ENCODE data around the gene ARV1. TPM values are rescaled to one million over a fixed set of nuclear protein-coding genes. Genes with fewer than 3 reads are reported as not detected.
"Not testable (repeated sequence)": the region's sequence is repeated elsewhere in the genome, so short reads cannot be mapped to it uniquely, and the experiment has no call there.

Gene ARV1
- total RNA-seq, 2 experiments from 2014 or later, result 1.5 to 1.8 TPM

DNA sequence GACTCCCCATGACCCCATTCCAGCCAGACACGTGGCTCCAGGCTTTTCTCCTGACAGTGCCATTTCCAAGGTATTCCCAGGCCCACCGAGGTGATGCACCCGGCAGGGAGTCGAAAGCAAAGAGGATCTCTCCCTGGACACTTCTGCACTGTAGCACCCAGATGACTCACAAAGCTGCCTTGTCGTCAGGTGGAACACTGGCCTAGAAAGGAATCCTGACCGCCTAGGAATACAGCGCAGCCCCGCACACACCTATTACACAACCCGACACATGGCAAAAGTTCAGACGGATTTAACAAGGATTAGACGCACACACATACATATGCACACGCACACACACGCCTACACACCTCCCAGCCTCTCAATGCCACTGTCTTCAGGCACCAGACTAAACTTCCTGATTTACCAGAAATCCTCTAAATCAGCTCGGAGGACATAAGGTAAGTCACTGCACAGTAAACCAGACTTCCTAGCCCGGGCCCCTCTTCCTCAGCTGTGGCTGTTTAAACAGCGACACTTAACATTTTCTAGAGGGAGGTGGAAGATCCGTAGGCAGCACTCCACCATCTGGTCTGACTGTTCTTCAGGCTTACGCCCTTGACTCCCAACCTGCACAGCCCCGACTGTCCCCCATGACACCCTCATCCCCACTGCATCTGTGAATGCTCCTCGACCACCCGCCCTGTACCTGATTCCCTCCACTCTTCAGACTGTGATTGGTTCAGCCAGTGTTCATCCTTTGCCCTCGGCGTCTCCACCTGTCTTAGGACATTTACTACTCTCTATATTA, 48.4 kb downstream of the ARV1 start:
- Histone ChIP-seq H3K27me3 (ENCODE audit: control insufficient read depth in 1 of 2, insufficient read depth in 2 of 2, low read length in 2 of 2) (no peaks in the 10 kb centered on the region), H3K27ac (ENCODE audit: low read depth in 1 of 2, low read length in 2 of 2) (no peak overlapping the region), H3K4me1 (ENCODE audit: insufficient read depth, low read length) (no peaks in the 10 kb centered on the region), H3K36me3 (ENCODE audit: insufficient read depth, low read length) (no peaks in the 10 kb centered on the region), H3K4me3 (ENCODE audit: low read length) (no peak overlapping the region), H3K9me3 (ENCODE audit: control insufficient read depth in 1 of 2, insufficient read depth in 1 of 2, low read length in 2 of 2) (no peaks in the 10 kb centered on the region)
- Mint-ChIP-seq H3K4me3 (no peak overlapping the region), H3K4me1 (ENCODE audit: low read depth) (peaks cover 6% of the 10 kb centered on the region), H3K27ac (no peak overlapping the region), H3K27me3 (no peaks in the 10 kb centered on the region), H3K9me3 (no peaks in the 10 kb centered on the region), H3K36me3 (ENCODE audit: low read depth) (no peaks in the 10 kb centered on the region)
- no peak for DNase-seq
- TF ChIP-seq, protein P1, sequence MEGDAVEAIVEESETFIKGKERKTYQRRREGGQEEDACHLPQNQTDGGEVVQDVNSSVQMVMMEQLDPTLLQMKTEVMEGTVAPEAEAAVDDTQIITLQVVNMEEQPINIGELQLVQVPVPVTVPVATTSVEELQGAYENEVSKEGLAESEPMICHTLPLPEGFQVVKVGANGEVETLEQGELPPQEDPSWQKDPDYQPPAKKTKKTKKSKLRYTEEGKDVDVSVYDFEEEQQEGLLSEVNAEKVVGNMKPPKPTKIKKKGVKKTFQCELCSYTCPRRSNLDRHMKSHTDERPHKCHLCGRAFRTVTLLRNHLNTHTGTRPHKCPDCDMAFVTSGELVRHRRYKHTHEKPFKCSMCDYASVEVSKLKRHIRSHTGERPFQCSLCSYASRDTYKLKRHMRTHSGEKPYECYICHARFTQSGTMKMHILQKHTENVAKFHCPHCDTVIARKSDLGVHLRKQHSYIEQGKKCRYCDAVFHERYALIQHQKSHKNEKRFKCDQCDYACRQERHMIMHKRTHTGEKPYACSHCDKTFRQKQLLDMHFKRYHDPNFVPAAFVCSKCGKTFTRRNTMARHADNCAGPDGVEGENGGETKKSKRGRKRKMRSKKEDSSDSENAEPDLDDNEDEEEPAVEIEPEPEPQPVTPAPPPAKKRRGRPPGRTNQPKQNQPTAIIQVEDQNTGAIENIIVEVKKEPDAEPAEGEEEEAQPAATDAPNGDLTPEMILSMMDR (IDR thresholded peaks at IDR 0.05), result no peak
- no peak for ATAC-seq (ENCODE audit: poor library complexity)
- ChIA-PET CTCF (no interaction called here), POLR2A (no interaction called here)
- intact Hi-C loops (cut with DNase I, micrococcal nuclease), result no loop called here

DNA sequence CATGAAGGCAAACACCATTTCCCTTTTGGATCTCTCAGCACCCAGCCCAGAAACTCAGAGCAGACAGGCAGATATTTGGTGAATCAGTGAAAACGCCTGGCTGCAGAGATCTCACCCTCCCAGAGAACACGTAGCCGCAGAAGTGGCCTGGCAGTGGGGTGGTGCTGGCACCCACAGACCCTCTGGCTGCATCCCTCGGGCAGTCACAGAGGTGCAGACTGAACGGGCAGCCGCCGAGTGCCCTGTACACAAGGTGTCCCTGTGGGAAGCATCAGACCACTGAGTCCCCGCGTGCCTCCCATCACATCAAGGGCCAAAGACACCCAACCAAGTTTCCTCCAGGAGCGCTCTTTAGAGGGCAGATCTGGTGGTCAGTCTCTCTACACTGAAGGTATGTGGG, 49.1 kb downstream of the ARV1 start:
- DNase-seq (no peak), ATAC-seq (ENCODE audit: poor library complexity) (no peak)
- POLR2A ChIA-PET, result no interaction called here
- H3K4me1 ChIP-seq (ENCODE audit: insufficient read depth, low read length), result no peaks in the 10 kb centered on the region
- TF ChIP-seq, protein P1 (IDR thresholded peaks at IDR 0.05), result no peak
- intact Hi-C loops (cut with DNase I, micrococcal nuclease), result no loop called here
- Mint-ChIP-seq H3K4me1 (ENCODE audit: low read depth) (peaks cover 9% of the 10 kb centered on the region), H3K27me3 (no peaks in the 10 kb centered on the region), H3K4me3 (no peak overlapping the region), H3K9me3 (no peaks in the 10 kb centered on the region), H3K27ac (no peak overlapping the region), H3K36me3 (ENCODE audit: low read depth) (no peaks in the 10 kb centered on the region)
- H3K27ac ChIP-seq (ENCODE audit: low read depth in 1 of 2, low read length in 2 of 2), result no peak overlapping the region
- CTCF ChIA-PET, result no interaction called here
- no peak overlapping the region for H3K4me3 ChIP-seq (ENCODE audit: low read length)
- no peaks in the 10 kb centered on the region for H3K9me3 ChIP-seq (ENCODE audit: control insufficient read depth in 1 of 2, insufficient read depth in 1 of 2, low read length in 2 of 2)
- H3K27me3 ChIP-seq (ENCODE audit: control insufficient read depth in 1 of 2, insufficient read depth in 2 of 2, low read length in 2 of 2), result no peaks in the 10 kb centered on the region
- no peaks in the 10 kb centered on the region for H3K36me3 ChIP-seq (ENCODE audit: insufficient read depth, low read length)

- ChIA-PET CTCF (no interaction called here), POLR2A (no interaction called here)
- intact Hi-C loops (cut with DNase I, micrococcal nuclease), result no loop called here
- H3K9me3 Mint-ChIP-seq, result no peaks in the 10 kb centered on the region
- no peaks in the 10 kb centered on the region for H3K27me3 ChIP-seq (ENCODE audit: control insufficient read depth in 1 of 2, insufficient read depth in 2 of 2, low read length in 2 of 2)
- peak overlapping the region; percentile 37 for H3K4me3 Mint-ChIP-seq
- H3K27ac ChIP-seq (ENCODE audit: low read depth in 1 of 2, low read length in 2 of 2), result no peak overlapping the region
- H3K36me3 ChIP-seq (ENCODE audit: insufficient read depth, low read length), result no peaks in the 10 kb centered on the region
- no peaks in the 10 kb centered on the region for H3K36me3 Mint-ChIP-seq (ENCODE audit: low read depth)
- DNase-seq (no peak), ATAC-seq (ENCODE audit: poor library complexity) (no peak)
- H3K4me1 ChIP-seq (ENCODE audit: insufficient read depth, low read length), result no peaks in the 10 kb centered on the region
- no peaks in the 10 kb centered on the region for H3K9me3 ChIP-seq (ENCODE audit: control insufficient read depth in 1 of 2, insufficient read depth in 1 of 2, low read length in 2 of 2)
- H3K27ac Mint-ChIP-seq, result no peak overlapping the region
- TF ChIP-seq, protein P1 (IDR thresholded peaks at IDR 0.05), result no peak
- peaks cover 13% of the 10 kb centered on the region for H3K4me1 Mint-ChIP-seq (ENCODE audit: low read depth)
- H3K4me3 ChIP-seq (ENCODE audit: low read length), result no peak overlapping the region
- no peaks in the 10 kb centered on the region for H3K27me3 Mint-ChIP-seq
Measured at GRCh38 chr1:231028682-231029081, 49.8 kb downstream of the ARV1 start.

DNA sequence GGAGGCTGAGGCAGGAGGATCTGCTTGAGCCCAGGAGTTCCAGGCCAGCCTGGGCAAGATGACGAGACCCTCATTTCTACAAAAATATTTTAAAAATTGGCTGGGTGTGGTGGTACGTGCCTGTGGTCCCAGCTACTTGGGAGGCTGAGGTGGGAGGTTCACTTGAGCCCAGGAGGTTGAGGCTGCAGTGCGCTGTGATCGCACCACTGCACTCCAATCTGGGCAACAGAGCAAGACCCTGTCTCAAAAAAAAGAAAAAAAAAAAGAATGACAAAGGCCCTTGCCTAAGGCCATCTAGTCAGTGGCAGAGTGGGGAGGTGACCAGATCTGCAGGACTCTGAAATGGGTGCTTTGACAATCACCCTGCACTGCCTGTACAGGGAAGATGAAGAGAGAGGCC, 50.4 kb downstream of the ARV1 start:
- H3K27ac Mint-ChIP-seq; H3K36me3 Mint-ChIP-seq (ENCODE audit: low read depth); POLR2A ChIA-PET; H3K4me3 ChIP-seq (ENCODE audit: low read length); H3K9me3 ChIP-seq (ENCODE audit: control insufficient read depth in 1 of 2, insufficient read depth in 1 of 2, low read length in 2 of 2); H3K27me3 Mint-ChIP-seq; H3K27ac ChIP-seq (ENCODE audit: low read depth in 1 of 2, low read length in 2 of 2); H3K4me1 ChIP-seq (ENCODE audit: insufficient read depth, low read length); ATAC-seq (ENCODE audit: poor library complexity); H3K27me3 ChIP-seq (ENCODE audit: control insufficient read depth in 1 of 2, insufficient read depth in 2 of 2, low read length in 2 of 2); intact Hi-C loops (cut with DNase I, micrococcal nuclease); H3K36me3 ChIP-seq (ENCODE audit: insufficient read depth, low read length); H3K9me3 Mint-ChIP-seq; DNase-seq; CTCF ChIA-PET; H3K4me3 Mint-ChIP-seq: not testable (repeated sequence)
- peaks cover 13% of the 10 kb centered on the region for H3K4me1 Mint-ChIP-seq (ENCODE audit: low read depth)
